Hypothalamus (tissue), 51 donors: ENCODE data around the gene CAMKMT.

Experiments used
- DNase-seq, 51 donors: peaks; one replicate each; lab custom pipeline; 2025; lab: John Stamatoyannopoulos, UW

CAMKMT gene

DNA sequence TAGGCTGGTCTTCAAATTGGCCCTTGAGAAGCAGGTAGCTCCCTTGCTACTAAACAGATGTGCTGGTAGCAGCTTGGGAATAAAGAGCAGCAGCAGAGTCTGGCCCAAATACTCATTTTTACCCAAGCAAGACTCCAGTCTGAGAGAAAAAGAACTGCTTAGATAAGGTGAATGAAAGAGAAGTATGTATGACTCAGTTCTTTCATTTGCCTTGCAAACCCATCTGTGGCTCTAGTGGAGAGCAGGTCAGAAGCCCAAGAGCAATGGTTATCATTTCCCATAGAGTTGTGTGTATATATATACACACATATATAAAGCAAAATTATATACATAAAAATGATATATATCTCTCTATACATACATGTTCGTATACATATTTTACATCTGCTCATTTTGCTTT lies 80.3 kb downstream of the CAMKMT start:
- no peak for DNase-seq

DNA sequence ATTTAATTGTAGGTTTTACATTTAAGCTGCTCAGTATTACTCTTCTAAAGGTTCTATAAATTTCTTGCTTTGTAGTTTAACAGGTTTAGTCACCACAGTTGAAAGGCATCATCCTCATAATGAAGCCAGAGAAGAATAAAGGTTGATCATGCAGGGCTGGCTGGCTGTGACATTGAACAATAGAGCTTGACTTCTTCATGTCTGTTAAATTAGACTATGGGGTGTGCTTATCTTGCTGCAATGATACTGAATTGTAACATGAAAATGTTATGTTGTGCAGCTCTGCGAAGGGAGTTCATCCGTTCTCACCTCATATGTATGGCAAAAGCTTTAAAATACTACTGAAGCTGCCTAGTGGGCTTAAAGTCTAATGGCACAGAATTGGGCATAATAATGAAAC lies 81.8 kb downstream of the CAMKMT start:
- no peak for DNase-seq

- DNase-seq = no peak
Observed at GRCh38 chr2:44444881-44445280, 83.1 kb downstream of the CAMKMT start.

GRCh38 chr2:44448860-44449527 lies 87.2 kb downstream of the CAMKMT start:
- DNase-seq = no peak

- DNase-seq = no peak
Observed at GRCh38 chr2:44450082-44450481, 88.3 kb downstream of the CAMKMT start.

DNA sequence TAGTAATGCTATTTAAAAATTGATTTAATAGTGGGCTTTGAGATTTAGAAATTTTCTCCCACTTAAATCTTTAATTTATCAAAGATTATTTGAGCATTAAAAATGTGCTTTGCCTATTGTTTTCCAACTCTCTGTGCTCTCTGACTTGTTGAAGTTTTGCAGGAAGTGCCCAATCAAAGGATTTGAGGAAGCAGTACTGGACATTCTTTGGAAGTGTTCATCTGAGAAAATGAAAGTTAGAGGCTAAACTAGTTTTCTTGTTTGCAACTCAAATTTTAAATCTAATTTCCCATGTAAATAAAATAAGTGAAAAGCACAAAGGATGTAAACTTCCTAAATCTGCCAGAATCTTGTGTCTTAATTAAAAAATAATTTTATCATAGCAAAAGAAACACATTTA lies 89.1 kb downstream of the CAMKMT start:
- DNase-seq = no peak

GRCh38 chr2:44452069-44452583 lies 90.4 kb downstream of the CAMKMT start:
- DNase-seq = no peak

DNA sequence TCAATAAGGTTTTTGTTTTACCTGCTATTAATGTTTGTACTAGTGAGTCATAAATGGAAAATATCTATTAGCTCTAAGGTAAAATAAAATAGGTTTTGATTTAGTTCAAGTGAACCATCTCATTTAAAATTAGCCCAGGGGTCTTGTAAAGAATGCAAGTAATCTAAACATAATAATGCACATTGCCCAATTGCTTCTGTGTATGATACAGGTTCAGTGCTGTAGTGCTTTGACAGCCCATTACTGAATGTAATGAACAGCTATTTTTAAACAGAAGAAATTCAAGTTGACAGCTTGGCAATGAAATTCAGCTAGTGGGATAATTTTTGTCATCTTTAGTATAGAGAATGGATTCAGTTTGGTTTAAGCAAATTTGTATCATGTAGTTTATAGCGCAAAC lies 91.5 kb downstream of the CAMKMT start:
- DNase-seq = no peak

- no peak for DNase-seq
Observed at GRCh38 chr2:44455877-44456276, 94.1 kb downstream of the CAMKMT start.

DNA sequence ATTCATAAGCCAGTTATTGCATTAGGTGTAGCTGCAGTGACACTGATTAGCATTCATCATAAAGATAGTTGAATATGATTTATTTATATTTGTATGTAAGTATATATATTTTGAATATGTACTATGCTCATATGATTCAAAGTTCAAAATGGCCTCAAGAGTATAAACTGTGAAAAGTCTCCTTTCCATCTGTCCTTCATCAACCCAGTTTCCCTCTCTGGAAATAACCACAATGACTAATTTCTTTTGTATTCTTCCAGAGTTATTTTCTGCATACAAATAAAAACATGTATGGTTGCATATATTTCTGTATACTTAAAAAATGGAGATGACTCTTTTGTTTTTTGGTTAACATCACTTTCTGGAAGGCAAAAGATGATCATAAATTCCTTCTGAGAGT lies 95.2 kb downstream of the CAMKMT start:
- DNase-seq = no peak

- DNase-seq = no peak
Observed at GRCh38 chr2:44459739-44460138, 98.0 kb downstream of the CAMKMT start.

GRCh38 chr2:44462934-44463849 lies 101.4 kb downstream of the CAMKMT start:
- DNase-seq = no peak

DNA sequence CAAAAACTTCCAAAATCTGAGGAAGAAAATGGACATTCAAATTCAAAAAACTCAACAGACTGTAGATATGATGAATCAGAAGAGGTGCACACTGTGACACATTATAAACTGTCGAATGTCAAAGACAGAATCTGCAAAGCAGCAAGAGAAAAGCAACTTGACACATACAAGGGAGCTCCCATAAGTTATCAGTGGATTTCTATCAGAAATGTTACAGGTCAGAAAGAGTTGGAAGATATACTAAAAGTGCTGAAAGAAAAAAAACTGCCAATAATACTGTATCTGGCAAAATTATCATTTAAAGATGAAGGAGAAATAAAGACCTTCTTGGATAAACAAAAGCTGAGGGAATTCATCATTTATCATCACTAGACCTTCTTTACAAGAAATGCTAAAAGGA lies 102.7 kb downstream of the CAMKMT start:
- DNase-seq = no peak

- no peak for DNase-seq
Observed at GRCh38 chr2:44470151-44470550, 108.4 kb downstream of the CAMKMT start.

GRCh38 chr2:44477657-44478414 lies 116.1 kb downstream of the CAMKMT start:
- DNase-seq = no peak

- DNase-seq = peak in 22 of 51 donors; percentile 3 to 86 (median 20)
Observed at GRCh38 chr2:44479127-44479887, 117.6 kb downstream of the CAMKMT start.

- DNase-seq = no peak
Observed at GRCh38 chr2:44480068-44480467, 118.3 kb downstream of the CAMKMT start.

GRCh38 chr2:44487052-44487451 lies 125.3 kb downstream of the CAMKMT start:
- no peak for DNase-seq

GRCh38 chr2:44490726-44491125 lies 129.0 kb downstream of the CAMKMT start:
- no peak for DNase-seq

DNA sequence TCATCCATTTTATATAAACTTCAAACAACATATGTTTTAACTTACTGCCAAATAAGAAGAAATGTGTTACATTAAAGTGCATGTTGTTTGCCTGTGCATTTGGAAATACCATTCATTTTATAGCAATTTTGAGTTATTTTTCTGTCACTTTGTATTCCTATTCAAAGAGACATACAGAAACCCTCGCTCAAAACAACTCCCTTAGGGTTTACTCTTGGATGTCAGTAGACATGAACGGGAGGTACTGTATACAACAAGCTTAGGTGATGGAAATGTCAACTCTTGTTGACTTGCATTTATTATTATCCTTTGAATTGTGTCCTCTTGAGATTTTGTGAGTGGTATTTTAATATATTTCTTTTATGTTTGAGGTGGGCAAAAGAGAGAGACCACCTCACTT lies 132.3 kb downstream of the CAMKMT start:
- no peak for DNase-seq
